K562 (cell line): Measurements from ENCODE around the gene ERAL1. TPM values are rescaled to one million over a fixed set of nuclear protein-coding genes. Genes with fewer than 3 reads are reported as not detected.
A peak's percentile ranks its signal among the peaks of the same experiment; 100 is the strongest.

Experiments used
- ATAC-seq: fragments of 200-7000 bp; cut with Tn5 transposase; 3 replicates; pipeline ENCODE4 v1.9.1; 2020; ENCODE audit warnings: moderate library complexity
- BruUV-seq: library from RNA; stranded (reverse); fragments of 400-500 nt; replicated peaks from 2 replicates; lab custom pipeline; 2021; lab: Mats Ljungman, UMichigan
- CTCF ChIA-PET: fragments of 300-600 bp; formaldehyde crosslinking; extraction: SDS; loops from one replicate; lab custom pipeline; 2021; ENCODE audit warnings: low intra/inter-chr PET ratio; lab: Yijun Ruan, JAX
- POLR2A ChIA-PET: fragments of 300-600, 350-650 bp; sonication (Branson Sonifier 250); formaldehyde crosslinking; extraction: SDS; loops from one replicate; lab custom pipeline; 2021; ENCODE audit warnings: antibody characterized with exemption, inconsistent platforms; lab: Yijun Ruan, JAX
- DNase-seq, 4 experiments: peaks; one replicate each; pipeline versions ENCODE4 v3.0.0 to v3.0.0-alpha.2; 2011 to 2018; ENCODE audit warnings: low spot score in 3 of 4, mixed read lengths in 3 of 4; ENCODE audit errors: extremely low read depth in 1 of 4
- FAIRE-seq: peaks from 2 replicates; lab custom pipeline; 2011; peaks lifted over from hg19 to GRCh38; lab: Jason Lieb, UNC
- H2AFZ ChIP-seq: 2 replicates; pipeline ENCODE4 v1.6.0; 2011; ENCODE audit warnings: low read depth, low read length, control low read depth, inconsistent platforms
- H3K27ac ChIP-seq: fragments of 200-600 bp; 3 replicates; pipeline ENCODE4 v1.8.0; 2011; ENCODE audit warnings: low read depth, mild to moderate bottlenecking, control low read depth, inconsistent platforms, low read length, moderate library complexity, mixed read lengths; ENCODE audit errors: extremely low read depth
- H3K27me3 ChIP-seq, 2 experiments: fragments of 300-600 bp in 1 of 2; 2 replicates in 1 of 2; 3 replicates in 1 of 2; pipeline versions ENCODE4 v1.6.0 to v1.8.0; 2011; ENCODE audit warnings: inconsistent platforms in 2 of 2, low read length in 2 of 2, mild to moderate bottlenecking in 1 of 2, mixed read lengths in 1 of 2, moderate library complexity in 1 of 2; ENCODE audit not compliant: control insufficient read depth in 2 of 2, insufficient read depth in 2 of 2
- H3K36me3 ChIP-seq: fragments of 300-600 bp; 3 replicates; pipeline ENCODE4 v1.8.0; 2011; ENCODE audit warnings: mild to moderate bottlenecking, low read length, inconsistent platforms; ENCODE audit not compliant: control insufficient read depth, insufficient read depth
- H3K4me1 ChIP-seq, 2 experiments: fragments of 200-600 bp in 1 of 2; replicated peaks in 1 of 2; 2 replicates in 1 of 2; 3 replicates in 1 of 2; pipeline versions ENCODE4 v1.5.1 to v1.8.0; 2011; ENCODE audit warnings: inconsistent platforms in 2 of 2, low read length in 2 of 2, mild to moderate bottlenecking in 1 of 2, mixed read lengths in 1 of 2, moderate library complexity in 1 of 2; ENCODE audit not compliant: control insufficient read depth in 2 of 2, insufficient read depth in 2 of 2
- H3K4me2 ChIP-seq: 2 replicates; pipeline ENCODE4 v1.6.1; 2011; ENCODE audit warnings: low read length, control low read depth, inconsistent platforms, mixed read lengths; ENCODE audit not compliant: insufficient read depth
- H3K4me3 ChIP-seq: fragments of 200-600 bp; sonication (generic), shearing (Covaris generic); 2 replicates; pipeline ENCODE4 v1.5.1; 2016; ENCODE audit warnings: control low read depth, inconsistent platforms
- H3K79me2 ChIP-seq: fragments of 200-600 bp; 3 replicates; pipeline ENCODE4 v1.8.0; 2011; ENCODE audit warnings: low read length, inconsistent platforms; ENCODE audit not compliant: control insufficient read depth, insufficient read depth
- H3K9ac ChIP-seq, 2 experiments: 2 replicates each; pipeline versions ENCODE4 v1.6.0 to v1.6.1; 2011; ENCODE audit warnings: low read depth in 2 of 2, low read length in 2 of 2, control low read depth in 1 of 2, inconsistent platforms in 1 of 2, mild to moderate bottlenecking in 1 of 2, mixed read lengths in 1 of 2; ENCODE audit not compliant: insufficient read depth in 1 of 2
- H3K9me1 ChIP-seq: one replicate; pipeline ENCODE4 v1.6.0; 2011; ENCODE audit warnings: inconsistent platforms, mild to moderate bottlenecking, low read length, moderate library complexity; ENCODE audit not compliant: control insufficient read depth, insufficient read depth
- H3K9me3 ChIP-seq: replicated peaks from 2 replicates; pipeline ENCODE4 v1.5.1; 2011; ENCODE audit warnings: low read depth, low read length, inconsistent platforms; ENCODE audit not compliant: control insufficient read depth, insufficient read depth
- H4K20me1 ChIP-seq: replicated peaks from 2 replicates; pipeline ENCODE4 v1.6.1; 2011; ENCODE audit warnings: low read length, inconsistent platforms, mixed read lengths; ENCODE audit not compliant: control insufficient read depth, insufficient read depth
- CEBPG ChIP-seq, 3 experiments: fragments of 200-800 bp in 1 of 3; sonication (Bioruptor generic) in 1 of 3; sonication (generic) in 1 of 3; formaldehyde crosslinking in 1 of 3; IDR thresholded peaks in 2 of 3; conservative IDR thresholded peaks in 1 of 3; 2 replicates each; pipeline versions ENCODE4 v1.6.1 to v1.8.0; 2016 to 2022; ENCODE audit warnings: missing compliant biosample characterization in 2 of 3, missing genetic modification characterization in 2 of 3, mild to moderate bottlenecking in 1 of 3, missing genetic modification reagents in 1 of 3
- CHCHD3 ChIP-seq: fragments of 250-450 bp; sonication (Bioruptor Pico); IDR thresholded peaks from 2 replicates; pipeline ENCODE4 v2.1.2; 2022; ENCODE audit warnings: mild to moderate bottlenecking
- JUNB ChIP-seq: fragments of 450-650 bp; formaldehyde crosslinking; conservative IDR thresholded peaks from 2 replicates; pipeline ENCODE4 v1.4.0; 2020; ENCODE audit warnings: mild to moderate bottlenecking
- KAT7 ChIP-seq: sonication (generic); formaldehyde crosslinking; IDR thresholded peaks from 2 replicates; pipeline ENCODE4 v1.8.0; 2022; ENCODE audit warnings: missing genetic modification reagents, mild to moderate bottlenecking, borderline replicate concordance
- MECOM ChIP-seq: fragments of 250-450 bp; sonication (Bioruptor Pico); IDR thresholded peaks from 2 replicates; pipeline ENCODE4 v1.8.0; 2022; ENCODE audit warnings: inconsistent platforms
- NFE2L1 ChIP-seq: fragments of 450-650 bp; IDR thresholded peaks from 2 replicates; pipeline ENCODE4 v1.6.1; 2016; ENCODE audit warnings: missing genetic modification characterization, low read depth, mild to moderate bottlenecking, missing compliant biosample characterization, moderate library complexity, borderline replicate concordance
- NFRKB ChIP-seq: fragments of 450-650 bp; IDR thresholded peaks from 2 replicates; pipeline ENCODE4 v1.6.1; 2016; ENCODE audit warnings: low read depth
- PHTF2 ChIP-seq: fragments of 250-450 bp; sonication (Bioruptor Pico); IDR thresholded peaks from 2 replicates; pipeline ENCODE4 v1.5.0; 2021; ENCODE audit warnings: mild to moderate bottlenecking
- SREBF1 ChIP-seq: fragments of 150-350 bp; IDR thresholded peaks from 2 replicates; pipeline ENCODE4 v1.6.1; 2014; ENCODE audit warnings: antibody characterized with exemption, low read depth, low read length, borderline replicate concordance
- TAL1 ChIP-seq: fragments of 450-650 bp; IDR thresholded peaks from 2 replicates; pipeline ENCODE4 v1.6.1; 2016; ENCODE audit warnings: mild to moderate bottlenecking
- TRIM24 ChIP-seq, 2 experiments: fragments of 450-650 bp; IDR thresholded peaks; 2 replicates each; pipeline ENCODE4 v1.6.1; 2016
- U2AF2 ChIP-seq: fragments of 200-400 bp; formaldehyde crosslinking; optimal IDR thresholded peaks from 2 replicates; pipeline ENCODE3; 2017; ENCODE audit warnings: low read depth, mild to moderate bottlenecking, low read length
- ZNF830 ChIP-seq: fragments of 250-450 bp; sonication (Bioruptor Pico); IDR thresholded peaks from 2 replicates; pipeline ENCODE4 v1.5.0; 2021; ENCODE audit warnings: mild to moderate bottlenecking
- WGBS: fragments of 100-300 bp; shearing (Covaris generic); methylation state at CpG from one replicate; pipeline ENCODE4 v1.1.6; 2016; ENCODE audit warnings: low coverage, mixed read lengths; ENCODE audit not compliant: insufficient coverage; ENCODE audit errors: missing lambda C conversion rate; 5-methylcytosine and 5-hydroxymethylcytosine counted together
- in situ Hi-C: fragments of 300-500 bp; cut with MboI; formaldehyde crosslinking; loops from 4 replicates; pipeline ENCODE4 v1.15.0; 2018; ENCODE audit warnings: inconsistent platforms, mixed read lengths
- intact Hi-C: fragments of 100-400 bp; cut with micrococcal nuclease; formaldehyde crosslinking; loops from 2 replicates; pipeline ENCODE4 v1.14.2; 2022
- polyA plus RNA-seq, 8 experiments: library from polyadenylated mRNA; depleted of rRNA in 4 of 8; stranded (reverse) in 5 of 8; unstranded in 3 of 8; fragments of >200 nt; fragmentation: Nextera tagmentation in 2 of 8; fragmentation: Illumina TruSeq in 1 of 8; extraction: Ambion mirVana in 2 of 8; extraction: Trizol in 1 of 8; gene quantifications; 2 replicates each; pipeline versions ENCODE4 v1.2.1 to v1.2.3, GENCODE V29; 2011 to 2014; ENCODE audit warnings: inconsistent platforms in 1 of 8, missing spikeins in 1 of 8
- total RNA-seq, 7 experiments: library from RNA; depleted of rRNA in 6 of 7; stranded (reverse); fragments of >200 nt in 6 of 7; fragmentation: Illumina TruSeq in 2 of 7; extraction: Trizol in 2 of 7; gene quantifications; 2 replicates each; pipeline versions ENCODE4 v1.2.1 to v1.2.3, GENCODE V29; 2011 to 2021; ENCODE audit warnings: low replicate concordance in 1 of 7
- TF ChIP-seq, protein P1 (sequence below), 2 experiments: fragments of 150-350 bp in 1 of 2; IDR thresholded peaks; 2 replicates each; pipeline ENCODE4 v1.6.1; 2012 to 2016; ENCODE audit warnings: low read depth in 2 of 2, low read length in 2 of 2, mild to moderate bottlenecking in 1 of 2, moderate library complexity in 1 of 2
- TF ChIP-seq, protein P2 (sequence below): fragments of 250-450 bp; sonication (Bioruptor Pico); IDR thresholded peaks from 2 replicates; pipeline ENCODE4 v1.4.0; 2020; ENCODE audit warnings: mild to moderate bottlenecking

Gene ERAL1
- total and polyA plus RNA-seq, 9 of the 15 experiments (the other 6 are each of a cell fraction or from before 2014, with no cell fraction given) = 37.5 to 351 (median 106) TPM

DNA sequence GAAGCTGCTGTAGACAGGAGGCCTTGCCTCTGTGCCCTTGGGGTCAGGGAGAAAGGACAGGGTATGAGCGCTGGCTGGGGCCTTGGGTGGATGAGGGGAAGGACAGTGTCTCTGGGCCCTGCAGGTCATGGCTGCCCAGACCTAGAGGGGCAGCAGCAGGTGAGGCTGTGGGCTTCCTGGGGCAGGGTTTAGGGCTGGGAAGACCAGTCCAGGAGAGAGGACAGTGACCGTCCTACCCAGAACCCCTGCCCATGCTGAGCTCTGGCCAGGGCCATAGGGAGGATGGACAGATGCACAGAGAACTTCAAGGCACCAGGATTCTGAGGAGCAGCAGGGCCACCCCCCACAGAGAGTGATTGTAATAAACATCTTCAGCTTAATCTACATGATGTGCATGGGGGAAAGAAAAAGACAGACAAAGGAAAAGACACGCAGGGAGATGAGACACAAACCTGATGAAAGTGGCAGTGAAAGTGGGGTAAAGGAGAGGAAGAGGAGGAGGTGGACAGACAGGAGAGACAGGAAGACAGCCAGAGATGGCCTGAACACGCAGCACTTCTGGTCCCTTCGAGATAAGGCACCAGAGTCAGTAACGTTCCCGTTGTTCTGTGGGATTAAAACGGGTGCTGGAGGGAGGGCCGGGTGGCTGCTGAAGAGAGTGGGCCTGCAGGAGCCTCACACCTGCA, 25.2 kb downstream of the ERAL1 start:
- no peaks in the 10 kb centered on the region for H4K20me1 ChIP-seq
- ChIA-PET CTCF (interaction anchor here (1.4 kb wide), 1 partner anchor 117 kb away, joined by 9 read pairs; no protein-coding TSS in a partner anchor), POLR2A (interaction anchor here (0.6 to 4.3 kb wide), 4 partner anchors 8 to 154 kb away, joined by 3 to 29 read pairs (median 4); partner anchors contain the start of gene TLCD1)
- DNase-seq = peak in 2 of 4 experiments; percentile 72
- H3K36me3 ChIP-seq = peaks cover 66% of the 10 kb centered on the region
- H3K4me3 ChIP-seq = no peak overlapping the region
- peak; percentile 85 for FAIRE-seq
- no peaks in the 10 kb centered on the region for H3K79me2 ChIP-seq
- BruUV-seq = TSS peak; percentile 57
- peak; percentile 65 for ATAC-seq
- intact Hi-C loops = loop anchor here (1.0 kb wide), 2 partner anchors 31 to 117 kb away; no protein-coding TSS in a partner anchor
- H3K27ac ChIP-seq = peak overlapping the region; percentile 4; the same call in 2 of the 3 replicates
- H3K9me3 ChIP-seq = peaks cover 3% of the 10 kb centered on the region
- peak overlapping the region in 1 of 2 experiments; percentile 86; a peak in 3 of 4 replicates for H3K9ac ChIP-seq
- H2AFZ ChIP-seq = no peak overlapping the region
- in situ Hi-C loops = no loop called here
- 26% methylated on average over 9 of the region's 9 CpGs for WGBS
- H3K4me2 ChIP-seq = peak overlapping the region; percentile 38; the same call in 1 of the 2 replicates
- H3K9me1 ChIP-seq = no peaks in the 10 kb centered on the region
- no peaks in the 10 kb centered on the region for H3K27me3 ChIP-seq
- peaks cover 21 to 46% of the 10 kb centered on the region in 2 experiments; a peak in 4 of 5 replicates for H3K4me1 ChIP-seq
- TF ChIP-seq JUNB (CRISPR knock-in tag) = no peak
- TF ChIP-seq MECOM (CRISPR knock-in tag) = no peak
- TF ChIP-seq, protein P1, sequence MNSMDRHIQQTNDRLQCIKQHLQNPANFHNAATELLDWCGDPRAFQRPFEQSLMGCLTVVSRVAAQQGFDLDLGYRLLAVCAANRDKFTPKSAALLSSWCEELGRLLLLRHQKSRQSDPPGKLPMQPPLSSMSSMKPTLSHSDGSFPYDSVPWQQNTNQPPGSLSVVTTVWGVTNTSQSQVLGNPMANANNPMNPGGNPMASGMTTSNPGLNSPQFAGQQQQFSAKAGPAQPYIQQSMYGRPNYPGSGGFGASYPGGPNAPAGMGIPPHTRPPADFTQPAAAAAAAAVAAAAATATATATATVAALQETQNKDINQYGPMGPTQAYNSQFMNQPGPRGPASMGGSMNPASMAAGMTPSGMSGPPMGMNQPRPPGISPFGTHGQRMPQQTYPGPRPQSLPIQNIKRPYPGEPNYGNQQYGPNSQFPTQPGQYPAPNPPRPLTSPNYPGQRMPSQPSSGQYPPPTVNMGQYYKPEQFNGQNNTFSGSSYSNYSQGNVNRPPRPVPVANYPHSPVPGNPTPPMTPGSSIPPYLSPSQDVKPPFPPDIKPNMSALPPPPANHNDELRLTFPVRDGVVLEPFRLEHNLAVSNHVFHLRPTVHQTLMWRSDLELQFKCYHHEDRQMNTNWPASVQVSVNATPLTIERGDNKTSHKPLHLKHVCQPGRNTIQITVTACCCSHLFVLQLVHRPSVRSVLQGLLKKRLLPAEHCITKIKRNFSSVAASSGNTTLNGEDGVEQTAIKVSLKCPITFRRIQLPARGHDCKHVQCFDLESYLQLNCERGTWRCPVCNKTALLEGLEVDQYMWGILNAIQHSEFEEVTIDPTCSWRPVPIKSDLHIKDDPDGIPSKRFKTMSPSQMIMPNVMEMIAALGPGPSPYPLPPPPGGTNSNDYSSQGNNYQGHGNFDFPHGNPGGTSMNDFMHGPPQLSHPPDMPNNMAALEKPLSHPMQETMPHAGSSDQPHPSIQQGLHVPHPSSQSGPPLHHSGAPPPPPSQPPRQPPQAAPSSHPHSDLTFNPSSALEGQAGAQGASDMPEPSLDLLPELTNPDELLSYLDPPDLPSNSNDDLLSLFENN (IDR thresholded peaks at IDR 0.05; ENCODE audit: low read depth in 2 of 2, low read length in 2 of 2) = no peak
- no peak for TF ChIP-seq CEBPG (CRISPR knock-in tag; IDR thresholded peaks at IDR 0.05)
- no peak for TF ChIP-seq CEBPG (tag; conservative IDR thresholded peaks at IDR 0.05 in 1 of 2, IDR thresholded peaks at IDR 0.05 in 1 of 2)
- no peak for TF ChIP-seq PHTF2 (CRISPR knock-in tag)
- no peak for TF ChIP-seq ZNF830 (CRISPR knock-in tag)
- no peak for TF ChIP-seq U2AF2
- TF ChIP-seq TRIM24 (IDR thresholded peaks at IDR 0.05) = peak in 1 of 2 experiments; percentile 31; a peak in 1 of 4 replicates
- peak; percentile 49; the same call in 1 of the 2 replicates for TF ChIP-seq TAL1
- no peak for TF ChIP-seq NFE2L1 (tag)
- no peak for TF ChIP-seq CHCHD3 (CRISPR knock-in tag)
- TF ChIP-seq, protein P2, sequence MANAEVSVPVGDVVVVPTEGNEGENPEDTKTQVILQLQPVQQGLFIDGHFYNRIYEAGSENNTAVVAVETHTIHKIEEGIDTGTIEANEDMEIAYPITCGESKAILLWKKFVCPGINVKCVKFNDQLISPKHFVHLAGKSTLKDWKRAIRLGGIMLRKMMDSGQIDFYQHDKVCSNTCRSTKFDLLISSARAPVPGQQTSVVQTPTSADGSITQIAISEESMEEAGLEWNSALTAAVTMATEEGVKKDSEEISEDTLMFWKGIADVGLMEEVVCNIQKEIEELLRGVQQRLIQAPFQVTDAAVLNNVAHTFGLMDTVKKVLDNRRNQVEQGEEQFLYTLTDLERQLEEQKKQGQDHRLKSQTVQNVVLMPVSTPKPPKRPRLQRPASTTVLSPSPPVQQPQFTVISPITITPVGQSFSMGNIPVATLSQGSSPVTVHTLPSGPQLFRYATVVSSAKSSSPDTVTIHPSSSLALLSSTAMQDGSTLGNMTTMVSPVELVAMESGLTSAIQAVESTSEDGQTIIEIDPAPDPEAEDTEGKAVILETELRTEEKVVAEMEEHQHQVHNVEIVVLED = no peak
- no peak for TF ChIP-seq KAT7 (CRISPR knock-in tag)
- TF ChIP-seq NFRKB = no peak
- no peak for TF ChIP-seq SREBF1
